GM19193 (cell line): Measurements from ENCODE around the gene KCNJ4.

ENCODE experiments used
- POLR2A ChIP-seq: IDR thresholded peaks from 4 replicates; pipeline ENCODE4 v1.6.1; 2011; ENCODE audit not compliant: insufficient read depth, insufficient read length; ENCODE audit errors: extremely low read depth

The KCNJ4 gene

GRCh38 chr22:38431266-38432010 lies 23.6 kb downstream of the KCNJ4 start:
- TF ChIP-seq POLR2A = no peak

- TF ChIP-seq POLR2A = no peak
Measured at GRCh38 chr22:38429499-38430068, 25.4 kb downstream of the KCNJ4 start.

GRCh38 chr22:38428714-38429113 lies 26.3 kb downstream of the KCNJ4 start:
- TF ChIP-seq POLR2A = no peak

GRCh38 chr22:38427940-38428339 lies 27.1 kb downstream of the KCNJ4 start:
- TF ChIP-seq POLR2A = no peak

- no peak for TF ChIP-seq POLR2A
Measured at GRCh38 chr22:38427465-38427864, 27.5 kb downstream of the KCNJ4 start.

- TF ChIP-seq POLR2A = no peak
Measured at GRCh38 chr22:38426628-38427027, 28.4 kb downstream of the KCNJ4 start.

- TF ChIP-seq POLR2A = no peak
Measured at GRCh38 chr22:38424525-38425080, 30.4 kb downstream of the KCNJ4 start.

- no peak for TF ChIP-seq POLR2A
Measured at GRCh38 chr22:38423512-38424503, 31.2 kb downstream of the KCNJ4 start.

- no peak for TF ChIP-seq POLR2A
Measured at GRCh38 chr22:38422611-38423511, 32.1 kb downstream of the KCNJ4 start.

GRCh38 chr22:38420734-38421133 lies 34.3 kb downstream of the KCNJ4 start:
- TF ChIP-seq POLR2A = no peak

- TF ChIP-seq POLR2A = no peak
Measured at GRCh38 chr22:38419858-38420160, 35.2 kb downstream of the KCNJ4 start.

- no peak for TF ChIP-seq POLR2A
Measured at GRCh38 chr22:38419121-38419857, 35.7 kb downstream of the KCNJ4 start.

- TF ChIP-seq POLR2A = no peak
Measured at GRCh38 chr22:38418589-38418988, 36.4 kb downstream of the KCNJ4 start.
